ENCODE data around the gene XIRP2.

XIRP2 gene, protein sequence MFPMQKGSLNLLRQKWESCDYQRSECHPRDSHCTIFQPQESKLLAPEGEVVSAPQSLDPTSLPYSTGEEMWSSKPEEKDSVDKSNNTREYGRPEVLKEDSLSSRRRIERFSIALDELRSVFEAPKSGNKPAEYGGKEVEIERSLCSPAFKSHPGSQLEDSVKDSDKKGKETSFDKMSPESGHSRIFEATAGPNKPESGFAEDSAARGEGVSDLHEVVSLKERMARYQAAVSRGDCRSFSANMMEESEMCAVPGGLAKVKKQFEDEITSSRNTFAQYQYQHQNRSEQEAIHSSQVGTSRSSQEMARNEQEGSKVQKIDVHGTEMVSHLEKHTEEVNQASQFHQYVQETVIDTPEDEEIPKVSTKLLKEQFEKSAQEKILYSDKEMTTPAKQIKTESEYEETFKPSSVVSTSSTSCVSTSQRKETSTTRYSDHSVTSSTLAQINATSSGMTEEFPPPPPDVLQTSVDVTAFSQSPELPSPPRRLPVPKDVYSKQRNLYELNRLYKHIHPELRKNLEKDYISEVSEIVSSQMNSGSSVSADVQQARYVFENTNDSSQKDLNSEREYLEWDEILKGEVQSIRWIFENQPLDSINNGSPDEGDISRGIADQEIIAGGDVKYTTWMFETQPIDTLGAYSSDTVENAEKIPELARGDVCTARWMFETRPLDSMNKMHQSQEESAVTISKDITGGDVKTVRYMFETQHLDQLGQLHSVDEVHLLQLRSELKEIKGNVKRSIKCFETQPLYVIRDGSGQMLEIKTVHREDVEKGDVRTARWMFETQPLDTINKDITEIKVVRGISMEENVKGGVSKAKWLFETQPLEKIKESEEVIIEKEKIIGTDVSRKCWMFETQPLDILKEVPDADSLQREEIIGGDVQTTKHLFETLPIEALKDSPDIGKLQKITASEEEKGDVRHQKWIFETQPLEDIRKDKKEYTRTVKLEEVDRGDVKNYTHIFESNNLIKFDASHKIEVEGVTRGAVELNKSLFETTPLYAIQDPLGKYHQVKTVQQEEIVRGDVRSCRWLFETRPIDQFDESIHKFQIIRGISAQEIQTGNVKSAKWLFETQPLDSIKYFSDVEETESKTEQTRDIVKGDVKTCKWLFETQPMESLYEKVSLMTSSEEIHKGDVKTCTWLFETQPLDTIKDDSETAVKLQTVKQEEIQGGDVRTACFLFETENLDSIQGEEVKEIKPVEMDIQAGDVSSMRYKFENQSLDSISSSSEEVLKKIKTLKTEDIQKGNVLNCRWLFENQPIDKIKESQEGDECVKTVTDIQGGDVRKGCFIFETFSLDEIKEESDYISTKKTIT (N-terminal part only)

DNA sequence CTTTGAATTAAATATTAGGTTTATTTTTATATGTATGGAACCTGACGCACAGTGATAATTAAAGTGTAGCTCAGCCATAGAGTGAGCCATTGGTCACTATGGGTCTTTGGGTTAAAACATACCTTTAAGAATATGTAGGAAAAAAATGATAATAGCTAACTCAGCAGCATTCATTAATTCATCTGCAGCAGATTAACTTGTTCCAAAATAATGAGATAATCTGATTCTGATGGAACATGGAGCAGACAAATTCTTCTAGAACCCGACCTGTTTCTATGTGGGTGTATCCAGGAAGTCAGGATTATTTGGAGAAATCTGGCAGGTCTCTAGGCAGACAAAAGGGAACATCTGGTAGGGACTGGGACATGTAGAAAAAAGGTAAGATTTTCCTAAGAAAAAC, at the start of gene XIRP2:
Gene XIRP2, plus strand, starts transcription at position 301 of the 400 bp plus-strand sequence. CDS start 15,003 bp downstream, outside the sequence.
- DNase-seq, result no peak

GRCh38 chr2:166841152-166841551, 47.1 kb upstream of the XIRP2 start:
- DNase-seq, result no peak

DNA sequence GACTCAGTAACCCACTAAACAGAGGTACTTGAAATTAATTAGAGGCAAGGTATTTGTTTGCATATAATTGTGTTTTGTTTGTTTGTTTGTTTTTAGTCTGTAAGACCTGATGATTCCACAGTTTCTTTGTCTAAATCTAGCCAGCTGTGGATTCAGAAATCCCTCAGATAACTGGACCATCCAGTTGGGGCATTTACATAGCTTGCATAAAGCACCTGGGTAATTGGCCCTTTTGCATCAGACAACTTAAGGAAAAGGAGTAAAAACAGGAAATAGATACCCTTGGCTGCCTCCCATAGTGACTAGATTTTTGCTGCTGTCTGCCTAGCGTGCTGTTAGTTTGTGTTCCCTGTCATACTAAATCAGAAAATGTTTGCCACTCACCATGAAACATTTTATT, 46.6 kb upstream of the XIRP2 start:
- no peak for DNase-seq

- DNase-seq, result no peak
Observed at GRCh38 chr2:166844111-166844510, 44.2 kb upstream of the XIRP2 start.

DNA sequence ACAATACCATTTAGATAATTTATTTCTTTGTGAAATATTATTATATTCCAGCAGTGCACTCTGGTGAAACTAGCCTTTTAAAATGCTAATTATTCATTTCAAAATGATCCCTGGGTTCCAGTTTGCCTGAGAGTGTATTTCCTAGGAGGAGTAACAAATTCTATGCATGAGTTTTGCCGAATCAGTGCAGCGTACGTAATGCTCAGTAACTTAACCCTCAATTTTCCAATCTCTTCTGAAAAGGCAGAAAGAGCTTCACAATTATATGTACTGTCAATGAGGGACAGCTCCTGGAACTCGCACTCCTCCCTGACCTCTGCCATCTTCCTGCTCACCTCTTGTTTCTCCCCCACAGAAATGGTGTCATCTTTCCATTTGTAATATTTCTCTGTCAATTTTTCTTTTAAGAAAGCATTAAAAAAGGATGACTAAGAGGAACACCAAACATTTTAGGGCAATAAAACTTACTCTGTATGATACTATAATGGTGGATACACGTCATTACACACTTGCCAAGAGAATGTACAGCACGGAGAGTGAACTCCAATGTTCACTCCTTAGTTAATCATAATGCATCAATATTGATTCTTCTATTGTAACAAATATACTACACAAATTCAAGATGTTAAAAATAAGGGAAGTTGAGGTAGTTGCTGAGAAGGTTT, 25.7 kb upstream of the XIRP2 start:
- no peak for DNase-seq

DNA sequence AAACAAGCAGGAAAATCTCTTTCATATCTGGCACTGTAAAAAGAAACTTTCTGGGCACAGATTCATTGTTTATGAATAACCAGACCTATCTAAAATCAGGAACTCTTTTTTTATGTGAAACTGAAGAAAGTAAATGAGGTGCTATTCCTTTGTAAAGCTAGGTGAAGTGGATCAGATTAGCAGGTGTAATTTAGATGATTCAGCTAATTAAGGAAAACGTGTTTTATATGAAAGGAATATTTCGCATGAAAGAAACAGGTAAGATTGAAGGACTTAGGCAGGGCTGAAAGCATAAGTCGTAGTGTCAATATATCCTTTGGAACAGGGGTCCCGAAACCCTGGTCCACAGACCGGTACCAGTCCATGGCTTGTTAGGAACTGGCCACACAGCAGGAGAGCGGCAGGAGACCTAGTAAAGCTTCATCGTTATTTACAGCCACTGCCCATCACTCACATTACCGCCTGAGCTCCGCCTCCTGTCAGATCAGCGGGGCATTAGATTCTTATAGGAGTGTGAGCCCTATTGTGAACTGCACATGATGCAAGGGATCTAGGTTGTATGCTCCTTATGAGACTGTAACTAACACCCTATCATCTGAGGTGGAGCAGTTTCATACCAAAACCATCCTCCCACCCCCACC, 20.3 kb upstream of the XIRP2 start:
- DNase-seq, result no peak

DNA sequence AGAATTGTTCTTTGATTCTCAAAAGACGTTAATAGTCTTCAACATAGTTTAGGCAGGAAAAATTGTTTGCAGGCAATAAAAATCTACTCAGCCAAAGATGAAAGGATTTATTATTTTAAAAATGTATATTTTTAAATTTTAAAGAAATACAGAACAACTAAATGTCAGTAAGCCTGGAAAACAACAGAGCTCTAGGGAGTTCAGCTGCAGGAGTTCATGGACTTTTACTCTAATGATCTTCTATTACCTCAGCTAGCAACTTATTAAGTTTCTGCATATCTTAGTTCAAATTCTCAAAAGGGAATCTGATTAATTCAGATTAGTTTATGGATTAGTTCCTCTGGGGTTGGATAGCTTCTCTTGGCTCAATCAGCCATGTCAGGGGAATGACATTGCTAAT, 17.9 kb upstream of the XIRP2 start:
- no peak for DNase-seq

GRCh38 chr2:166881177-166881576, 7.1 kb upstream of the XIRP2 start:
- DNase-seq, result no peak

- no peak for DNase-seq
Observed at GRCh38 chr2:166882851-166883250, 5.4 kb upstream of the XIRP2 start.

- DNase-seq, result no peak
Observed at GRCh38 chr2:166891727-166892126, 3.4 kb downstream of the XIRP2 start.

DNA sequence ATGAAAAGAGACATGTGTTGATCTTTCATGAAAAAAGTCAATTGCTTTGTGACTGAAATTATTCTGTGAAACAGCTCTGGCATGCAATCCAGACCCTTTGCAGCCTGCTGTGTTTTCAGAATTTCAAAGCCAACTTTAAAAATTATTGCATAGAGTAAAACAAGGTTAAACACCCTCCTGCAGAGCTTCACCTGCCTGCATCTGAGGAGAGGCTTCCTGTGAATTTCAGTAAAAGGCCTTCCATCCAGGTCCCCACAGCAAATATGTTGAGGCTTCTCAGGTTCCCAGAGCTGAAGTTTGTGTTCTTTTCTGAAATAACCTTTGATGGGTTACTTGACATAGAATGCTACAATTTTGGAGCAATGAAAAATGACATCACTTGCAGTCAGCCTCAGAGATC, 4.1 kb downstream of the XIRP2 start:
- DNase-seq, result no peak

GRCh38 chr2:166895243-166895642, 7.0 kb downstream of the XIRP2 start:
- no peak for DNase-seq

DNA sequence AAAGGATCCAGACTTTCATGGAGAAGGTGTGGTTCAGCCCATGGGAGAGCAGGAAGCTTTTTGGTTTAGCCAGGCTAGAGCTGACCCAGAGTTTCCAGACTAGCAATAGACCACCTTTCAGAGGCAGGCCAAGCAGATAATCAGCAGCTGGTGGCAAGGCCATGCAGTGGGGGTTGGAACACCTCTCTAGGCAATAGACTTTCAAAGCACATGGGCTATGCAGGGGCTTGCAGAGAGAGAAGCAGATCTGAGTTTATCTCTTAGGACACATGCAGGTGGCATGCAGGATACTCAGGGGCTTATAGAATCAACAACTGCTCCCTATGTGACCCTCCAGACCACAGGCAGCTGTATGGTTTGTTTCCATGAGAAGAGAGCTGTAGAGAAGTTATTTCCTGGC, 9.4 kb downstream of the XIRP2 start:
- DNase-seq, result no peak

GRCh38 chr2:166899676-166900075, 11.4 kb downstream of the XIRP2 start:
- no peak for DNase-seq

GRCh38 chr2:166900700-166901099, 12.4 kb downstream of the XIRP2 start:
- no peak for DNase-seq

GRCh38 chr2:166901336-166901735, 13.1 kb downstream of the XIRP2 start:
- no peak for DNase-seq

DNA sequence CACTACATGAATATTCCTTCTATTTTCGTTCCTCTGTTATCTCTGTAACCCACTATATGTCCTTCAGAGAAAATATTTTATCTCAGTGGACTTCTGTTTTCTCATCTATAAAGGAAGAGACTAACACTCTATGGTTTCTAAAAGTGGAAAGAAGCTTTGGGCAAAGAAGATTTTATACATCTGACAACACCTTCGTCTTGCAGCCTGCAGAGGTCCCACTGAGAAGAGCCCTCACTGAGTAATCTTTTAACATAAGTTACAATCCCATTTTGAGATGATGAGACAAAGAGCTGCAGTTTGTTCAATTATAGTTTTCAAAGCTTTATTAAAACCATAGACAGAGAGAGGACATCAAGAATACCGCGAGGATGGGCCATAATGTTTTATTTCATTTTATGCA, 28.7 kb downstream of the XIRP2 start:
- DNase-seq, result no peak

- DNase-seq, result no peak
Observed at GRCh38 chr2:166917415-166917814, 29.1 kb downstream of the XIRP2 start.

GRCh38 chr2:166921261-166921896, 33.1 kb downstream of the XIRP2 start:
- DNase-seq, result no peak

DNA sequence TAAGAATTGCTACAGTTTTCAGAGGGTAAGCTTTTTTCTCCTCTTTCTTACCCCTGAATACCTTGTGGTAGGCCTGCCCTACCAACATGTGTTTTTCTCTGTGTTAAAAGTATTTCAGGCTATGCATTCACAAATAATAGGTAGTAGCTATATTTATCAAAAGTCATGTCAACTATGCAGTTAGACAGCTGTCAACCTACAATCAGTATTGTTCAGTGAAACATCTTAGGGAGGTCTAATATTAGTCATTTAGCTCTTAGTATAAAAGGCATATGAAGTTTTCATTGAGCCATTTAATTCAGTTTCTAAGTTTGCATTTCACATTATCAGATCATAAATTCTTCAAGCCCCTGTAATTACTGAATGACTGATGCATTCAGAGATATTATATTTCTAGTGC, 36.7 kb downstream of the XIRP2 start:
- DNase-seq, result no peak

- DNase-seq, result no peak
Observed at GRCh38 chr2:166926657-166927056, 38.4 kb downstream of the XIRP2 start.

- no peak for DNase-seq
Observed at GRCh38 chr2:166932032-166932431, 43.8 kb downstream of the XIRP2 start.
